ENCODE results near the gene CRYBG1.

Gene CRYBG1

GRCh38 chr6:106490030-106490429, 129.5 kb downstream of the CRYBG1 start:
- DNase-seq (ENCODE audit: low read depth in 1 of 2, low spot score in 1 of 2), result peak in 1 of 2 experiments; percentile 65
- no peaks in the 10 kb centered on the region for H3K27me3 ChIP-seq (ENCODE audit: insufficient read depth, poor library complexity, severe bottlenecking)
- 0 out of 2 replicates have a peak overlapping the region, but pooled peaks have one; percentile 13 for H3K27ac ChIP-seq (replicated peaks)
- TF ChIP-seq POLR2AphosphoS5 (IDR thresholded peaks at IDR 0.05; ENCODE audit: low read depth) (no peak), SPI1 (IDR thresholded peaks at IDR 0.05; ENCODE audit: borderline replicate concordance, low read depth) (peak; percentile 70)
- H3K4me3 ChIP-seq (replicated peaks; ENCODE audit: insufficient read depth, low read length), result no peak overlapping the region

DNA sequence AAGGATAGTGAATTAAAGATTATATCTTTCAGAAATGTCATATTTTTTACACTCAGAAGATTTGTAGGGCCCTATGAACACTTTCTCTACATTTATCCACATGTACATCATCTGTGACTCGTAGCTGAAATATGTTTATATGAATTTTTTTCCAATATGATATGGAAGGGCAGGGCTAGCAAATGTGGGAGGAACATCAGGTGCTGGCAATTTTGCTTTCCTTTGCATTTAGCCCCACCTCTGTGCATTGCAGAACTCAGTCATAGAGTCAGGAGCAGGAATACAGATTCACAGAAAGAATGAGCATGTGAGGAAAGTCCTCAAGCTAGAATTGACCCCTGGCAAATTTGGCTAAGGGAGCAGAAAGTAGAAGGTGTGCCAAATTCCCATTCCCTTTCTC, 129.9 kb downstream of the CRYBG1 start:
- no peak for TF ChIP-seq SPI1 (IDR thresholded peaks at IDR 0.05; ENCODE audit: borderline replicate concordance, low read depth)
- TF ChIP-seq GABPA (IDR thresholded peaks at IDR 0.05; ENCODE audit: low read depth), result no peak
- no peak for TF ChIP-seq REST (IDR thresholded peaks at IDR 0.05; ENCODE audit: insufficient replicate concordance, low read depth)
- TF ChIP-seq, protein P1, sequence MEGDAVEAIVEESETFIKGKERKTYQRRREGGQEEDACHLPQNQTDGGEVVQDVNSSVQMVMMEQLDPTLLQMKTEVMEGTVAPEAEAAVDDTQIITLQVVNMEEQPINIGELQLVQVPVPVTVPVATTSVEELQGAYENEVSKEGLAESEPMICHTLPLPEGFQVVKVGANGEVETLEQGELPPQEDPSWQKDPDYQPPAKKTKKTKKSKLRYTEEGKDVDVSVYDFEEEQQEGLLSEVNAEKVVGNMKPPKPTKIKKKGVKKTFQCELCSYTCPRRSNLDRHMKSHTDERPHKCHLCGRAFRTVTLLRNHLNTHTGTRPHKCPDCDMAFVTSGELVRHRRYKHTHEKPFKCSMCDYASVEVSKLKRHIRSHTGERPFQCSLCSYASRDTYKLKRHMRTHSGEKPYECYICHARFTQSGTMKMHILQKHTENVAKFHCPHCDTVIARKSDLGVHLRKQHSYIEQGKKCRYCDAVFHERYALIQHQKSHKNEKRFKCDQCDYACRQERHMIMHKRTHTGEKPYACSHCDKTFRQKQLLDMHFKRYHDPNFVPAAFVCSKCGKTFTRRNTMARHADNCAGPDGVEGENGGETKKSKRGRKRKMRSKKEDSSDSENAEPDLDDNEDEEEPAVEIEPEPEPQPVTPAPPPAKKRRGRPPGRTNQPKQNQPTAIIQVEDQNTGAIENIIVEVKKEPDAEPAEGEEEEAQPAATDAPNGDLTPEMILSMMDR (IDR thresholded peaks at IDR 0.05; ENCODE audit: insufficient read depth, low read length), result no peak
- TF ChIP-seq POLR2AphosphoS5 (IDR thresholded peaks at IDR 0.05; ENCODE audit: low read depth), result no peak
- Histone ChIP-seq H3K27ac (replicated peaks) (0 out of 2 replicates have a peak overlapping the region, but pooled peaks have one; percentile 13), H3K27me3 (ENCODE audit: insufficient read depth, poor library complexity, severe bottlenecking) (no peaks in the 10 kb centered on the region), H3K4me3 (replicated peaks; ENCODE audit: insufficient read depth, low read length) (no peak overlapping the region)
- DNase-seq (ENCODE audit: low read depth in 1 of 2, low spot score in 1 of 2), result no peak

DNA sequence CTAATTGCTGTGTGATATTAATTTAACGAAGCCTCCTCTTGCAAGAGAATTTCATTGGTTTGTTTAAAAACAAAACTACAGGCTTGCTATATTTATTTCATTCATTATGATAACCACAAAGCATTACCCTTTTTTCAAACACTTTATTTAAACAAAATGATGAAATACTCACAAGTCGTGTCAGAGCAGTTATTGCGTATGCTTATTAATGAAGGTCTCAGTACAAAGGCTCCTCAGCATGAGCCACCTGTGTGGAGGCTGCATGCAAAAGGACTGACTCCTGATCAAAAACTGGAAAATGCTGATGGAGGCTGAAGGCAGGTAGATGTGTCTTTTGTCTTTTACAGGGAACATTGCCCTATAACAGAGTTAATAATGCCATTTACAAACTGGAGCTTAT, 130.5 kb downstream of the CRYBG1 start:
- Histone ChIP-seq H3K27ac (replicated peaks) (no peak overlapping the region), H3K27me3 (ENCODE audit: insufficient read depth, poor library complexity, severe bottlenecking) (no peaks in the 10 kb centered on the region), H3K4me3 (replicated peaks; ENCODE audit: insufficient read depth, low read length) (no peak overlapping the region)
- TF ChIP-seq SPI1 (IDR thresholded peaks at IDR 0.05; ENCODE audit: borderline replicate concordance, low read depth) (no peak), POLR2AphosphoS5 (IDR thresholded peaks at IDR 0.05; ENCODE audit: low read depth) (no peak), REST (IDR thresholded peaks at IDR 0.05; ENCODE audit: insufficient replicate concordance, low read depth) (no peak), GABPA (IDR thresholded peaks at IDR 0.05; ENCODE audit: low read depth) (no peak)
- TF ChIP-seq, protein P1 (IDR thresholded peaks at IDR 0.05; ENCODE audit: insufficient read depth, low read length), result no peak
- DNase-seq (ENCODE audit: low read depth in 1 of 2, low spot score in 1 of 2), result no peak

DNA sequence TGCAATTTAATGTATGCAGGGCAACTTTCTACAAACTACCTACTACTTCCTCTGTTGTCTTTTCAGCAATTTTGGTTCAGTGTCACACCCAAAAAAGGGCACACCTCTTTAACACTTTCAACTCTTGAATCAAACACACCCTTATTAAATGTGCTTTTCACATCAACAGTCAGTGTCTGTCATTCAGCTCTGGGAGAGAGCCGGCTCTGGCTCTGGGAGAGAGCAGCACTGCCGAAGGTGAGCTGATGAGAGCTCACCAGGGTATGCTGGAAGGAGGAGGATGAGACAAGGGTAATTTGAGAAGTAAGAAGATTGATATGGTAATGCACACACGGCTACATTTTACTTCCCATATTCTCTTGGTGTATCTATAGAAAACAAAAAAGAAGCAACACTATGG, 134.5 kb downstream of the CRYBG1 start:
- no peaks in the 10 kb centered on the region for H3K27me3 ChIP-seq (ENCODE audit: insufficient read depth, poor library complexity, severe bottlenecking)
- DNase-seq (ENCODE audit: low read depth in 1 of 2, low spot score in 1 of 2), result no peak

DNA sequence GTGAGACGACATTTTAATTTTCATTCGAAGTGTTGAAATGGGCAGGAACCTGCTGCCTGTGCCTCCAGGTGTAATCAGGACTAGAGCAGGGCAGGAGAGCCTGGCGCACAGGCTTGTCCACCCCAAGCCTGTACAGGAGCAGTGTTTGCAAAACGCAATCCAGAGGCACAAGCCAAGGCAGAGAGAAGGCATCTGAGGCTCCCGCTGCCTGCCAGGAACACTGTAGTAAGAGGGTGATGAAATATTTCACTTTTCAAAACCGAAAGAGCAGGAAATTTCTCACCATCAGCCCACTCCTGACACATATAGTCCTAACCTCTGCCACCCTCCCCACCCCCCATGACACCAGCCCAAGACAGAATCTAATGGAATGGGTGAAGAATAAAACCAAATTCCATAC, 136.3 kb downstream of the CRYBG1 start:
- Histone ChIP-seq H3K27ac (replicated peaks) (no peak overlapping the region), H3K4me3 (replicated peaks; ENCODE audit: insufficient read depth, low read length) (no peak overlapping the region), H3K27me3 (ENCODE audit: insufficient read depth, poor library complexity, severe bottlenecking) (no peaks in the 10 kb centered on the region)
- TF ChIP-seq REST (IDR thresholded peaks at IDR 0.05; ENCODE audit: insufficient replicate concordance, low read depth) (no peak), POLR2AphosphoS5 (IDR thresholded peaks at IDR 0.05; ENCODE audit: low read depth) (no peak), SPI1 (IDR thresholded peaks at IDR 0.05; ENCODE audit: borderline replicate concordance, low read depth) (no peak), GABPA (IDR thresholded peaks at IDR 0.05; ENCODE audit: low read depth) (no peak)
- TF ChIP-seq, protein P1 (IDR thresholded peaks at IDR 0.05; ENCODE audit: insufficient read depth, low read length), result no peak
- DNase-seq (ENCODE audit: low read depth in 1 of 2, low spot score in 1 of 2), result no peak

More for the DNA sequence above, 134.5 kb downstream of the CRYBG1 start:
- Histone ChIP-seq H3K4me3 (replicated peaks; ENCODE audit: insufficient read depth, low read length) (no peak overlapping the region), H3K27ac (replicated peaks) (no peak overlapping the region)
- TF ChIP-seq GABPA (IDR thresholded peaks at IDR 0.05; ENCODE audit: low read depth), result no peak
- TF ChIP-seq POLR2AphosphoS5 (IDR thresholded peaks at IDR 0.05; ENCODE audit: low read depth), result no peak
- no peak for TF ChIP-seq SPI1 (IDR thresholded peaks at IDR 0.05; ENCODE audit: borderline replicate concordance, low read depth)
